Kidney epithelial cell (primary cell): ENCODE data around the gene STAMBPL1. TPM values are rescaled to one million over a fixed set of nuclear protein-coding genes. Genes with fewer than 3 reads are reported as not detected.
A peak's percentile ranks its signal among the peaks of the same experiment; 100 is the strongest.
"Not testable (repeated sequence)": the region's sequence is repeated elsewhere in the genome, so short reads cannot be mapped to it uniquely, and the experiment has no call there.

Source experiments
- DNase-seq: peaks from one replicate; pipeline ENCODE4 v3.0.0-alpha.2; 2010; ENCODE audit warnings: low read depth
- H3K27me3 ChIP-seq: 2 replicates; pipeline ENCODE4 v1.6.0; 2011; ENCODE audit warnings: low read length; ENCODE audit not compliant: control insufficient read depth, insufficient read depth
- H3K36me3 ChIP-seq: 2 replicates; pipeline ENCODE4 v1.5.1; 2011; ENCODE audit warnings: low read length; ENCODE audit not compliant: control insufficient read depth, insufficient read depth
- H3K4me3 ChIP-seq: 2 replicates; pipeline ENCODE4 v1.5.1; 2011; ENCODE audit warnings: low read depth, mild to moderate bottlenecking, control low read depth, low read length
- CTCF ChIP-seq: IDR thresholded peaks from 2 replicates; pipeline ENCODE4 v1.5.1; 2011; ENCODE audit warnings: mild to moderate bottlenecking, moderate library complexity, low read length, control low read depth, inconsistent platforms; ENCODE audit not compliant: insufficient read depth, poor library complexity, severe bottlenecking
- total RNA-seq: library from RNA; depleted of rRNA; stranded (reverse); fragments of >200 nt; gene quantifications from 2 replicates; pipeline ENCODE4 v1.2.3, GENCODE V29; 2015

Gene STAMBPL1
- total RNA-seq, 1 donor from 2014 or later: 5.2 TPM

GRCh38 chr10:88833723-88834122 lies 46.3 kb upstream of the STAMBPL1 start:
- Histone ChIP-seq H3K27me3 (no peaks in the 10 kb centered on the region), H3K4me3 (no peak overlapping the region)
- TF ChIP-seq CTCF: no peak

DNA sequence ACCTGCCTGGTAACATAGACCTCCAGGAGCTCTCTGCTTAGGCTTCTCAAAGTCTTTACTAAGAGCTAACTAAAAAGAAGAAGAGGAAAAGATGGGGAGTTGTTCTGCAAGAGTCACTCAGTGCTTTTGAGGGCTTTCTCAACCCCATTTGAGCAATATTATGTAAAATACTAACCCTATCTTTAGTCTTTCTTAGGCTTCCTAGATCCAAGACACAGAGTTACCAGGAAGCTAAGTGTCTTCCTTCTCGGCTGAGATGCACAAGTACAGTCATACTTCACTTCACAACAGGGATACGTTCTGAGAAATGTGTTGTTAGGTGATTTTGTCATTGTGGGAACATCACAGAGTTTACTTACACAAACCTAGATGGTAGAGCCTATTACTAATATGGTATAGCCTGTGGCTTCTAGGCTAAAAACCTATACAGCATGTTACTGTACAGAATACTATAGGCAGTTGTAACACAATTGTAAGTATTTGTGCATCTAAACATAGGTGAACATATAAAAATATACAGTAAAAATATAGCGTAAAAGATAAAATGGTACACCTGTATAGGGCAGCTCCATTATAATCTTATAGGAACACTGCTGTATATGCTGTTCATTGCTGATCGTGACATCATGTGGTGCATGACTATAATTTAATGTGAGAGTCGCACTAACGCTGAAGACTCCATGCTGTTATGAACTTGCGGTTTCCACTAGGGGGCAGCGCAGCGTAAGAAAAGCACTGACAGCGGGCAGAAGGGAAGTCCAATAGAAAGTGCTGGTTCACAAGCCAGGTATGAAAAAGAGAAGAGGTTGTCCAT lies 44.7 kb upstream of the STAMBPL1 start:
- DNase-seq: peak; percentile 38
- H3K27me3 ChIP-seq: no peaks in the 10 kb centered on the region
- TF ChIP-seq CTCF: peak; percentile 86
- H3K36me3 ChIP-seq: no peaks in the 10 kb centered on the region
- no peak overlapping the region for H3K4me3 ChIP-seq

More at GRCh38 chr10:88833723-88834122, 46.3 kb upstream of the STAMBPL1 start:
- H3K36me3 ChIP-seq: no peaks in the 10 kb centered on the region
- DNase-seq: no peak

- TF ChIP-seq CTCF: no peak
- H3K36me3 ChIP-seq: no peaks in the 10 kb centered on the region
- no peak overlapping the region for H3K4me3 ChIP-seq
- DNase-seq: no peak
- H3K27me3 ChIP-seq: no peaks in the 10 kb centered on the region
Observed at GRCh38 chr10:88835910-88836221, 44.2 kb upstream of the STAMBPL1 start.

- DNase-seq, H3K36me3 ChIP-seq, H3K27me3 ChIP-seq, H3K4me3 ChIP-seq: not testable (repeated sequence)
Observed at GRCh38 chr10:88837632-88838031, 42.4 kb upstream of the STAMBPL1 start.

GRCh38 chr10:88838766-88839350 lies 41.2 kb upstream of the STAMBPL1 start:
- Histone ChIP-seq H3K27me3 (no peaks in the 10 kb centered on the region), H3K4me3 (no peak overlapping the region), H3K36me3 (no peaks in the 10 kb centered on the region)
- DNase-seq: no peak
- no peak for TF ChIP-seq CTCF

DNA sequence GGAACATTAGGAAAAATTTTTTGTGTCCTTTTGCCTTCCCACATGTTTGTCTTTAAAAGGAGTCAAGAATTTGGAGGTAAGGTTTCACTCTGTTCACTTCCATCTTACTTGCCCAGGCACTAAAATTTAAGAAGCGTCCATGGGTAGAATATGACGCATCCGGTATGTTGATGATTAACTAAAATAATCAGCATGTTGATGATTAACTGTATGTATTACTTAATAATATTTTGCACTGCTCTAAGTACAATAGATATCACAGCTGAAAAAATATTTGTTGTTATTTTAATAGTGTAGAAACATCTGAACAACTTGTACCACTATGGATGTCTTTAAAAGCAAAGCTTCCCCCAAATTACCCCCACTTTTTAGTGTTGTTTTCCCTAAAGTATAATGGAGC lies 39.9 kb upstream of the STAMBPL1 start:
- H3K27me3 ChIP-seq: no peaks in the 10 kb centered on the region
- no peak for TF ChIP-seq CTCF
- DNase-seq: no peak
- H3K36me3 ChIP-seq: no peaks in the 10 kb centered on the region
- H3K4me3 ChIP-seq: no peak overlapping the region
